ENCODE data around the gene F13A1.

DNA sequence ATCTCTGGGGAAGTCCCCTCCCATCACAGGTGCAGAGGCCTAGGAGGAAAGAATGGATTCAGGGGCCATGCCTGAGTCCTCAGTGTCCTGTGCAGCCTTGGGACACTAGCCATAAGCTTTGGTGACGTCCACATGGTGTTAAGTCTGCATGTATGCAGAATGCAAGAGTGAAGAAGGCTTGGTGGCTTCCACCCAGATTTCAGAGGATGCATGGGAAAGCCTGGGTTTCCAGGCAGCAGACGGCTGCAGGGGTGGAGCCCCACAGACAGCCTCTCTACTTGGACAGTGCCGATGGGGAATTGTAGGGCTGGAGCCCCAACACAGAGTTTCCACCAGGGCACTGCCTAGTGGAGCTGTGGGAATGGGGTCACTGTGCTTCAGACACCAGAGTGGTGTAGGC is 196.7 kb downstream of the F13A1 start:
- TF ChIP-seq GATA3 (IDR thresholded peaks at IDR 0.05; ENCODE audit: low read depth, low read length) (no peak), GATA2 (IDR thresholded peaks at IDR 0.05; ENCODE audit: low read depth, low read length) (no peak)

All from SH-SY5Y (cell line).